BLaER1 (cell line): ENCODE measurements around the gene HMCES.

Source experiments
- H3K27ac ChIP-seq: shearing (Covaris generic); formaldehyde crosslinking; 2 replicates; pipeline ENCODE4 v1.8.1; 2022
- H3K27me3 ChIP-seq: shearing (Covaris generic); formaldehyde crosslinking; 2 replicates; pipeline ENCODE4 v1.8.1; 2022
- H3K36me3 ChIP-seq: shearing (Covaris generic); formaldehyde crosslinking; 2 replicates; pipeline ENCODE4 v1.8.1; 2022
- H3K4me1 ChIP-seq: shearing (Covaris generic); formaldehyde crosslinking; 2 replicates; pipeline ENCODE4 v1.8.1; 2022
- H3K4me2 ChIP-seq: shearing (Covaris generic); formaldehyde crosslinking; 2 replicates; pipeline ENCODE4 v1.8.1; 2022
- H3K4me3 ChIP-seq: shearing (Covaris generic); formaldehyde crosslinking; 2 replicates; pipeline ENCODE4 v1.8.1; 2022
- H3K9ac ChIP-seq: shearing (Covaris generic); formaldehyde crosslinking; 2 replicates; pipeline ENCODE4 v1.8.1; 2022
- H3K9me3 ChIP-seq: shearing (Covaris generic); formaldehyde crosslinking; 2 replicates; pipeline ENCODE4 v1.8.1; 2022
- H4K20me1 ChIP-seq: shearing (Covaris generic); formaldehyde crosslinking; 2 replicates; pipeline ENCODE4 v1.8.1; 2022
- Cebpa-rat ChIP-seq: shearing (Covaris generic); IDR thresholded peaks from 2 replicates; pipeline ENCODE4 v1.8.1; 2022

Gene HMCES

DNA sequence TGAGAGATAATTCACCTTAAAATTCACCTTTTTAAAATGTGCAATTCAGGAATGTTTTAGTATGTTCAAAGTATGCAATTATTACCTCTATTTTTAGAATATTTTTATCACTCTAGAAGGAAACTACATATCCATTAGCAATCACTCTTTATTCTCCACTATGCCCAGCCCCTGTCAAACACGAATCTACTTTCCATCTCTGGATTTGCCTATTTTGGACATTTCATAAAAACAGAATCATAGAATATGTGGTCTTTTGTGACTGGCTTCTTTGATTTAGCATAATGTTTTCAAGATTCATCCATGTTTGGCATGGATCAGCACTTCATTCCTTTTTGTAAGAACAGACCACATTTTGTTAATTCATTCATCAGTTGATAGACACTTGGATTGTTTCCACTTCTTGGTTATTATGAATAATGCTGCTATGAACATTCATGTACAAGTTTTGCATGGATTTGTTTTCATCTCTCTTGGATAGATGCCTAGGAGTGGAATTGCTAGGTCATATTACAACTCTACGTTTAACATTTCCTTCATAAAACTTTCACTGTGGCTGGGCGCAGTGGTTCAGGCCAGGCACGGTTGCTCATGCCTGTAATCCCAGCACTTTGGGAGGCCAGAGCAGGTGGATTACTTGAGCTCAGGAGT is 12.7 kb downstream of the HMCES start:
- Histone ChIP-seq H3K4me3 (no peak overlapping the region), H3K4me1 (no peaks in the 10 kb centered on the region), H3K9ac (no peak overlapping the region), H4K20me1 (peaks cover 99% of the 10 kb centered on the region), H3K4me2 (no peak overlapping the region), H3K27ac (no peak overlapping the region), H3K36me3 (peaks cover 100% of the 10 kb centered on the region), H3K27me3 (no peaks in the 10 kb centered on the region), H3K9me3 (no peaks in the 10 kb centered on the region)
- no peak for TF ChIP-seq Cebpa-rat

DNA sequence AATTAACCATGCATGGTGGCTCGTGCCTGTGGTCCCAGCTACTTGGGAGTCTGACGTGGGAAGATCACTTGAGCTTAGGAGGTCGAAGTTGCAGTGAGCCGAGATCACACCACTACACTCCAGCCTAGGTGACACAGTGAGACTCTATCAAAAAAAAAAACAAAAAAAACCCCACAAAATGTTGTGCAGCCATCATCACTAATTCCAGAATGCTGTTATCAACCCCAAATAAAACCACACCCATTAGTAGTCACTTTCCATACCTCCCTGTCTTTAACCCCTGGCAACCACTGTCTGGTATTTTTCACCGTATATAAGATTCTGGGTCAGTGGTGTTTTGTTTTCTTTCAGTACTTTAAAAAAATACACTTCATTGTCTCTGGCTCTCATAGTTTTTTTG is 16.6 kb downstream of the HMCES start:
- no peak for TF ChIP-seq Cebpa-rat
- no peak overlapping the region for H3K4me3 ChIP-seq
- H3K9me3 ChIP-seq = no peaks in the 10 kb centered on the region
- H3K36me3 ChIP-seq = peaks cover 100% of the 10 kb centered on the region
- peaks cover 99% of the 10 kb centered on the region for H4K20me1 ChIP-seq
- H3K4me2 ChIP-seq = no peak overlapping the region
- H3K9ac ChIP-seq = no peak overlapping the region
- H3K27me3 ChIP-seq = no peaks in the 10 kb centered on the region
- H3K27ac ChIP-seq = no peak overlapping the region
- no peaks in the 10 kb centered on the region for H3K4me1 ChIP-seq

DNA sequence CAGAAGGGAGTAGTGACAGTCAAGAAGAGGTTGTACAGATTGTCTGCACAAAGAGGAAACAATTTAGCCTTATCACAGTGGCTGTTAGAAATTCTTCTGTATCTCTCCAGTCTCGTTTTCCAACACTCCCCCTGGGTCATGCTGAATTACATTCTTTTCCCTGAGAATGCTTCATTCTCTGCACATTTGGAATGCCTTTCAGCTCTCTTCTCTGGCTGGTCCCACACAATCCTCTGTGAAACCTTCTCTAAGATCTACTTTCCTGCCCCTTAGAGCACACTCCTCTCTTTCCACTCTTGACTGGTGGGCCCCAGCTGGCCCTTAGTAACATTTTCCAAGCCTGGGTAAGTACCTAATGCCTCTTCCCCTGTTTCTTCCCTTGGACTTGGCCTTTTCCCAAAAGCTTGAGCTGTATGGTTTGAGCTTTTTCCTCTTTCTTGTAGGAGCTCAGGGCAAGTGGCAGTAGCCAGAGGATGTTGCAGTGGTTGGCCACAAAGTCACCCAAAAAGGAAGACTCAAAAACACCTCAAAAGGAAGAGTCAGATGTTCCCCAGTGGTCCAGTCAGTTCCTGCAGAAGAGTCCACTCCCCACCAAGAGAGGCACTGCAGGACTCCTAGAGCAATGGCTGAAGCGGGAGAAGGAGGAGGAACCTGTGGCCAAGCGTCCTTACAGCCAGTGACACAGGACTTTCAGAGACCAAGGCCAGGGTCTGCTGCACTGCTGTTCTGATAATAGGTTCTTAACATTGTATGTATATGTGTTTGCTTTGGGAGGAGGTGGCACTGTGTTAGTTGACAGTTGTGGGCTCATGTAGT is 25.7 kb downstream of the HMCES start:
- Histone ChIP-seq H3K9me3 (no peaks in the 10 kb centered on the region), H3K27me3 (no peaks in the 10 kb centered on the region), H3K4me3 (no peak overlapping the region), H3K9ac (no peak overlapping the region), H4K20me1 (peaks cover 86% of the 10 kb centered on the region), H3K4me1 (peaks cover 36% of the 10 kb centered on the region), H3K4me2 (peak overlapping the region; percentile 25; the same call in 1 of the 2 replicates), H3K36me3 (peaks cover 88% of the 10 kb centered on the region), H3K27ac (peak overlapping the region; percentile 23; the same call in 1 of the 2 replicates)
- no peak for TF ChIP-seq Cebpa-rat

DNA sequence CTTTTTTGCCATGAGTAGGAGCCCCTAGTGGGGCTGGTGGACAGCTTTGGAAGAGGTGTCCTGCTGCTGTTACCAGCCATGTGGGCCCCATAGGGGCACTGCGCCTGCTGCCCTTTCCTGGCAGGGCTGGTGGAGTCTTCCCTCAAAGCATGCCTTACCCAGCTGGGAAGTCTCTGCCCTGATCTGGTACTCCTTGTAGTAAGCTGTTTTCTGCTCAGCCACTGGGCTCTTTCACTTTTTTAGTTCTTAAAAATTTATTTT is 26.2 kb downstream of the HMCES start:
- peak overlapping the region; percentile 25; the same call in 1 of the 2 replicates for H3K4me2 ChIP-seq
- no peaks in the 10 kb centered on the region for H3K9me3 ChIP-seq
- H3K27me3 ChIP-seq = no peaks in the 10 kb centered on the region
- H3K4me3 ChIP-seq = no peak overlapping the region
- H3K27ac ChIP-seq = peak overlapping the region; percentile 23; the same call in 1 of the 2 replicates
- peaks cover 80% of the 10 kb centered on the region for H4K20me1 ChIP-seq
- H3K4me1 ChIP-seq = peaks cover 36% of the 10 kb centered on the region
- TF ChIP-seq Cebpa-rat = no peak
- H3K9ac ChIP-seq = no peak overlapping the region
- H3K36me3 ChIP-seq = peaks cover 82% of the 10 kb centered on the region

DNA sequence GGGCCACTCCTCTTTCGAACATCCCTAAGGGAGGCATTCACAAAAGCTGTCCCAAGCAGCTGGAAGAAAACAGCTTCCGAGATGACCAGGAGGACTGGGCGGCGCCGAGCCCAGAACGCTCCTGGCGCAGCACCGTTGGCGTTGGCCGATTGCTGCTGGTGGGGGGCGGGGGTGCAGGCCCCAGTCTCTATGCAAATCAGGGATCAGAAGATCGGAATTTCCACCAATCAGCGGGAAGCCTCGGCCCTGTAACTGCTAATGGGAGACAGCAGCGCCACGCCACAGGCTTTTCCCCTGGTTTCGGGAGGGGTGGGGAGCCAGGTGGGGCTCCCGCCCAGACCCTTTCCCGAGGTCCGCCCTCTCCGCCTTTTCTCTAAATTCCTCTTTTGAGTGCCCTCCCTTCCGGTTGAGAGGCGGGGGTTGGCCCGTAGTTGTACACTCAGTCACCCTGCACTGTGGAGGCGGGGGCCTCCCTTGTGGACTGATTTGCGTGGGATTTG is 27.0 kb downstream of the HMCES start:
- Histone ChIP-seq H3K4me2 (peak overlapping the region; percentile 63), H3K4me3 (no peak overlapping the region), H3K9me3 (no peaks in the 10 kb centered on the region), H3K36me3 (peaks cover 75% of the 10 kb centered on the region), H3K9ac (no peak overlapping the region), H3K27me3 (no peaks in the 10 kb centered on the region), H3K27ac (peak overlapping the region; percentile 37; the same call in 1 of the 2 replicates), H3K4me1 (peaks cover 36% of the 10 kb centered on the region), H4K20me1 (peaks cover 80% of the 10 kb centered on the region)
- no peak for TF ChIP-seq Cebpa-rat

DNA sequence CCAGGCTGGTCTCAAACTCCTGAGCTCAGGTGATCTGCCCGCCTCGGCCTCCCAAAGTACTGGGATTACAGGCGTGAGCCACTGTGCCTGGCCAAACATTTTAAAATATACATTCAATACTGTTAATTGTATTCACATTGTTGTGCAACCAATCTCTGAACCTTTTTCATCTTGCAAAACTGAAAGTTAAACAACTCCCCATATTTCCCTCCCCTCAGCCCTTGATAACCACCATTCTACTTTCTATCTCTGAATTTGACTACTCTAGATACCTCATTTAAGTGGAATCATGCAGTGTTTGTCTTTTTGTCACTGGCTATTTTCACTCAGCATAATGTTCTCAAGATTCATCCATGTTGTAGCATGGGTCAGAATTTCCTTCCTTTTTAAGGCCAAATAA is 30.0 kb downstream of the HMCES start:
- Histone ChIP-seq H3K4me1 (peaks cover 38% of the 10 kb centered on the region), H3K27me3 (no peaks in the 10 kb centered on the region), H3K36me3 (peaks cover 50% of the 10 kb centered on the region), H3K9ac (no peak overlapping the region), H4K20me1 (peaks cover 72% of the 10 kb centered on the region), H3K9me3 (no peaks in the 10 kb centered on the region), H3K4me3 (no peak overlapping the region), H3K27ac (no peak overlapping the region), H3K4me2 (no peak overlapping the region)
- no peak for TF ChIP-seq Cebpa-rat

DNA sequence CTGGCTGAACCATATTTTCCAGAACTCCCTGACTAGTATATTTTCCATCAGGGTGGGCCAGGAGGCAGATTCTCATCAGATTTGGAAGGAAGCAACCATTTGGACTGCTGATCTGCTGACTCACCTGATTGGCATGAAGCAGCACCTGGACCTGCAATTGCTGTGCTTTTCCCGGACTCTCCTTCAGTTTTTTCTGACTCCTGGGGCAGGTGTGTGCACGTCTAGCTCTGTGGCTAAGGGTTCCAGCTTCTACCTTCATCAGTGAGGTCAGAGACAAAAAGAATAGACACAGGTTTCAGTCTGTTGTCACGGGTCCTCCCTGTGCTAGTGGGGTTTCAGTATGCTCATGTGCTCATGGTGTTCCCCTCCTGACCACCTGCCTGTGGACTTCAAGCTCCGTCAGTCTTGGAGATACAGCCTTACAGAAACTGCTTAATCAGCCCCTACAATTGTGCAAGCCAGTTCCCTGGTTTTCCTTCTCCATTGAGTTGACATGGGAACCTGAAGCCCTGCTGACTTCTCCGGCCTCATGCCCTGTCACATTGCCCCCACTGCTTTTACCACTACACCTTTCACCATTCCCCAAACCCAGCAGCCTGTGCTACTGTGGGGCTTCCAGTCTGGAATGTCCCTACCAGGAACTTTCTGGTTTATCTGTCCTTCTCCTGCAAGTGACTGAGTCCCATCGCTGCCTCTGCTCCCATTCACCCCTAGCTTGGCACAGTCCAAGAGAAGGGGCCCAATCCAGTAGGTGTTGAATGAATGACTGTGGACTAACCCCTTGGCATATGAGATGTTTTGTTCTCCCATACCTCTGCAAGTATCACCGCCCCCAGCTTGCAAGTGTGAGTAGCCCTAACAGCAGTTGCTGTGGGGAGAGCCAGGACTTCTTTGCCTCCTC is 31.7 kb downstream of the HMCES start:
- H3K4me2 ChIP-seq = no peak overlapping the region
- TF ChIP-seq Cebpa-rat = no peak
- H3K36me3 ChIP-seq = peaks cover 33% of the 10 kb centered on the region

DNA sequence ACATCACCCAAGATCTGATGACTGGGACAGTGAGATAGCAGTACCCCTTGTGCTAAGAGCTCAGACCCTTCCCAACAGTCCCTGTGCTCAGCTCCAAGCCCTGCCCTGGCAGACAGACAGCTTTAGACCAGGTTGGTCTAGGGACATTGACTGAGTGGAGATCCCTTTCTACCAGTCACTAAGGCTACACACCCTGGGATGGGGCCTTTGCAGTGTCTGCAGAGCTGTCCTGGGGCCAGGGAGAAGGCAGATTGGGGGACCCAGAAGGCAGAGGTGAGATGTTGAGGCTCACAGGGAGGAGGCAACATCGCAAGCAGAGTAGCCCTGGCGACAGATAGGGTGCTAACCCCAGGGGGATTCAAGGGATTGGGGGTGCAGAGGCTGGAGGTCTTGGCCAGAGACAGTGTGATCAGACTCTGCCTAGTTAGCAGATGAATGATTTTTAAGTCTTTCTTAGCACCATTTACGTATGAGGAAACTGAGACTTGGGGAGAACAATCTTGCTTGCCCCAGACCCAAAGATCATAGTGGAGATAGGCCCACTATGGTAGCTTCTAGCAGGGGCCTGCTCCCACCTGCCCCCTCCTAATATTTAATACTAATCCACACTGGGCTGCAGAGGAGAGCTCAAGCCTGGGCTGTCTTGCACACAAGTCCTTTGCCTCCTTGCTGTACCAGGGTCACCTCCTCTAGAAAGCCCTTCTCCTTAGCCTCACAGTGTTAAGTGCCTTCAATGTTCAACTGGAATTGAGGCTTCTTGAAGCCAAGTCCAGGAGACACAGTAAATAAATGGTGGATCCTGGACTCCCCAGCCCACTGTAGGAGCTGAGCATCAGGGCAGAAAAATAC is 32.6 kb downstream of the HMCES start:
- no peak for TF ChIP-seq Cebpa-rat
- no peak overlapping the region for H3K4me3 ChIP-seq
- H3K4me1 ChIP-seq = peaks cover 22% of the 10 kb centered on the region
- peaks cover 66% of the 10 kb centered on the region for H4K20me1 ChIP-seq
- H3K9me3 ChIP-seq = no peaks in the 10 kb centered on the region
- peaks cover 23% of the 10 kb centered on the region for H3K36me3 ChIP-seq
- no peak overlapping the region for H3K27ac ChIP-seq
- H3K9ac ChIP-seq = no peak overlapping the region; the same call in 1 of the 2 replicates
- H3K27me3 ChIP-seq = no peaks in the 10 kb centered on the region
- H3K4me2 ChIP-seq = no peak overlapping the region

More for the DNA sequence above, 31.7 kb downstream of the HMCES start:
- no peak overlapping the region for H3K27ac ChIP-seq
- H4K20me1 ChIP-seq = peaks cover 72% of the 10 kb centered on the region
- H3K9ac ChIP-seq = no peak overlapping the region; the same call in 1 of the 2 replicates
- H3K4me3 ChIP-seq = no peak overlapping the region
- peaks cover 31% of the 10 kb centered on the region for H3K4me1 ChIP-seq
- H3K9me3 ChIP-seq = no peaks in the 10 kb centered on the region
- H3K27me3 ChIP-seq = no peaks in the 10 kb centered on the region

DNA sequence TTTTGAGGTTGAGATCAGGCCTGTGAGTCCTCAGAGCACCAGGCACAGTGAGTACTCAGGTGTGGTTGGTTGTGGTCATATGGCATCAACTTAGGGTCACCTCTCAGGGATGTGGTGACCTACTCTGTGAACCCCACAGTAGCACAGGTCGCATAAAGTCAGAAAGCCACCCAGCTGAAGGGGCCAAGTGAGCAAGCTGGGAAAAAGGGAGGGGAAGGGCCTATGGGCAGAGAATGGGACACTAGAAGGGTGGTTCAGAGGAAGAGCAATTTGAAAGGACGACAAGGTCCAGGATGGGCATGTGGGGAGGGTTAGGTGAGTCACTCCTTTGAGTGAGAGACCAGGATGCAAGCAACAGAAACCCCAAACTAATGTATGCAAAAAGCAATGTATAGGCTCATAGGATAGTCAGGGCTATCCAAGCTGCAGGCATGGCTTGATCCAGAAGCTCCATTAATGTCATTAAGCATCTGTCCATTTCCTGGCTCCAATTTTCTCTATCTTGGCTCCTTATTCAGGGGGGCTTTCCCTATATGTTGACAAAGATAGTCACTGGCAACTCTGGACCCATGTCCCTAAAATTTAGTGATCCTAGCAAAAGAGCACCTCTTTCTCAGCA is 33.5 kb downstream of the HMCES start:
- Histone ChIP-seq H3K36me3 (peaks cover 15% of the 10 kb centered on the region), H3K4me3 (no peak overlapping the region), H3K27ac (no peak overlapping the region), H3K4me1 (peaks cover 23% of the 10 kb centered on the region), H3K9me3 (no peaks in the 10 kb centered on the region), H3K27me3 (no peaks in the 10 kb centered on the region), H3K9ac (no peak overlapping the region), H3K4me2 (no peak overlapping the region), H4K20me1 (peaks cover 58% of the 10 kb centered on the region)
- TF ChIP-seq Cebpa-rat = no peak
